Body of pancreas (tissue), 4 donors: Measurements from ENCODE around the gene TPST2. TPM values are rescaled to one million over a fixed set of nuclear protein-coding genes. Genes with fewer than 3 reads are reported as not detected.

Experiments
- ATAC-seq: fragments of 150-250 bp; one replicate; pipeline ENCODE4 v1.9.1; 2016
- DNase-seq, 4 donors: peaks; one replicate each; pipeline ENCODE4 v3.0.0-alpha.2; 2019
- H3K27ac ChIP-seq, 4 donors: fragments of 200-600 bp; sonication (generic); 1 replicate in 3 of 4; 2 replicates in 1 of 4; pipeline versions ENCODE4 v1.5.1 to v1.6.1; 2016 to 2019; ENCODE audit warnings: mild to moderate bottlenecking in 1 of 4, mixed read lengths in 1 of 4, moderate library complexity in 1 of 4
- H3K27me3 ChIP-seq, 2 donors: fragments of 200-600 bp; sonication (generic); one replicate each; pipeline ENCODE4 v1.6.0; 2016; ENCODE audit warnings: mild to moderate bottlenecking in 1 of 2
- H3K36me3 ChIP-seq, 2 donors: fragments of 200-600 bp; sonication (generic); replicated peaks in 1 of 2; 2 replicates each; pipeline ENCODE4 v1.5.1; 2016; ENCODE audit warnings: low read depth in 2 of 2; ENCODE audit not compliant: insufficient read depth in 1 of 2
- H3K4me1 ChIP-seq: fragments of 200-600 bp; sonication (generic); one replicate; pipeline ENCODE4 v1.6.0; 2016
- H3K4me3 ChIP-seq, 2 donors: fragments of 200-600 bp; sonication (generic); 1 replicate in 1 of 2; 2 replicates in 1 of 2; pipeline ENCODE4 v1.5.1; 2016 to 2019
- H3K9me3 ChIP-seq, 3 donors: fragments of 200-600 bp; sonication (generic); 1 replicate in 2 of 3; 2 replicates in 1 of 3; pipeline ENCODE4 v1.5.1; 2016
- CTCF ChIP-seq, 7 experiments: fragments of 450-650 bp in 4 of 7; fragments of 200-600 bp in 3 of 7; sonication (generic) in 3 of 7; IDR thresholded peaks; one replicate each; pipeline ENCODE4 v1.5.1; 2016 to 2019; ENCODE audit warnings: antibody characterized with exemption in 7 of 7
- POLR2A ChIP-seq, 3 donors: fragments of 450-650 bp; IDR thresholded peaks; one replicate each; pipeline ENCODE4 v1.6.1; 2016; ENCODE audit warnings: antibody characterized with exemption in 3 of 3, mild to moderate bottlenecking in 2 of 3
- WGBS, 2 donors: methylation state at CpG; one replicate each; pipeline ENCODE4 v1.1.5; 2017; 5-methylcytosine and 5-hydroxymethylcytosine counted together
- intact Hi-C: fragments of 100-400 bp; cut with DNase I; formaldehyde crosslinking; loops from one replicate; pipeline ENCODE4 v1.15.1; 2023
- total RNA-seq, 2 donors: library from RNA; depleted of rRNA; stranded (reverse); fragments of >200 nt; gene quantifications; one replicate each; pipeline ENCODE4 v1.1.0, GENCODE V29; 2016

TPST2 gene
- total RNA-seq, 2 donors from 2014 or later = 547 to 586 TPM

DNA sequence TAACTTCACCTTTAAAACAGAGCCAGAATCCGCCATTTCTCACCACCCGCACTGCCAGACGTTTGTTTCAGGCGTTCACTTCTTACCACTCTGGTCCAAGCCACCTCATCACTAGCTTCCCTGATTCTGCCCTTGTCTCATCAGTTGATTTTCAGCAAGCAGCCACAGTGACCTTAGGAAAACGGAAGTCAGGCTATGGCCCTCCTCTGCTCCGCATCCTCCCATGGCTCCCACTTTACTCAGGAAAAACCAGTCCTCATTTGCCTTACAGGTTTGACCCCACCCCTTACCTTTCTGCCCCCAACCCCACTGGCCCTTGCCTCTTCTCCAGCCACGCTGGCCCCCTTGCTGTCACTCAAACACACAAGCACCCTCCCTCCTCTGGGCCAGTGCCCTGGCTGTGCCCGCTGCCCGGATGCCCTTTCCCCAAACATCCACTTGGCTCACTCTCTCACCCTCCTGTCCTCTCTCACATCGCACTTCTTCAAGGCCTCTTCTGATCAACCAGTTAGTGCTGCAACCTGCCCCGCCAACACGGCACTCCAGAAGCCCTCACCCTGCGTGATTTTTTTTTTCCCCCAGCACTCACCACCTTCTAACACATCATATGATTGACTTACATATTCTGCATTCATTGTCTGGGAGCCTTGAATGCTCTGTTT is 18.9 kb downstream of the TPST2 start:
- Histone ChIP-seq H3K27me3 (no peaks in the 10 kb centered on the region), H3K9me3 (no peaks in the 10 kb centered on the region), H3K4me3 (no peak overlapping the region), H3K36me3 (no peaks in the 10 kb centered on the region), H3K27ac (no peak overlapping the region), H3K4me1 (peaks cover 10% of the 10 kb centered on the region)
- no peak for ATAC-seq
- no peak for TF ChIP-seq CTCF (IDR thresholded peaks at IDR 0.05)
- no peak for TF ChIP-seq POLR2A (IDR thresholded peaks at IDR 0.05)
- DNase-seq = no peak
- intact Hi-C loops = no loop called here
- WGBS, 2 donors = 88 to 91% methylated on average over 13 of the region's 13 CpGs

DNA sequence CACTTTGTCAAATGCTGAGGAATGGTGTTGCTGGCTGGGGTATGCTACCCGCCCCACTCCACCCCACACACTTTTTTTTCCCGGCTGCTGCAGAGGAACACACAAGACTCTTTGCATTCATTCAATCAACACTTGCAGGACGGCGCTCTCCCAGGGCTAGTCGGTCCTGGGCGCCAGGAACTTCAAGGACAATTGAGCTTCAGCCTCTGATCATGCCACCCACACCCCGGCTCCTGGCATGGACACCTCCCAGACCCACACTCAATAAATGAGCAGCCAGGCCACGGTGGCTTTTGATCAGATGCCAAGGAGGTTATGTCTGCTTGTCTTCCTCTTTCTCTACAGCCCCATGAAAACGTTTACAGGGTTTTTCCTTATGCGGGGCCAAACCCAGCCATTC is 19.8 kb downstream of the TPST2 start:
- Histone ChIP-seq H3K36me3 (no peaks in the 10 kb centered on the region), H3K9me3 (no peaks in the 10 kb centered on the region), H3K27me3 (no peaks in the 10 kb centered on the region), H3K27ac (peak overlapping the region in 2 of 4 donors; percentile 8 to 17), H3K4me1 (peaks cover 13% of the 10 kb centered on the region), H3K4me3 (no peak overlapping the region)
- intact Hi-C loops = no loop called here
- ATAC-seq = no peak
- WGBS, 2 donors = 8 to 21% methylated on average over 9 to 10 of the region's 10 CpGs
- peak in 2 of 4 donors; percentile 56 to 60 for DNase-seq
- TF ChIP-seq POLR2A (IDR thresholded peaks at IDR 0.05) (no peak), CTCF (IDR thresholded peaks at IDR 0.05) (no peak)

DNA sequence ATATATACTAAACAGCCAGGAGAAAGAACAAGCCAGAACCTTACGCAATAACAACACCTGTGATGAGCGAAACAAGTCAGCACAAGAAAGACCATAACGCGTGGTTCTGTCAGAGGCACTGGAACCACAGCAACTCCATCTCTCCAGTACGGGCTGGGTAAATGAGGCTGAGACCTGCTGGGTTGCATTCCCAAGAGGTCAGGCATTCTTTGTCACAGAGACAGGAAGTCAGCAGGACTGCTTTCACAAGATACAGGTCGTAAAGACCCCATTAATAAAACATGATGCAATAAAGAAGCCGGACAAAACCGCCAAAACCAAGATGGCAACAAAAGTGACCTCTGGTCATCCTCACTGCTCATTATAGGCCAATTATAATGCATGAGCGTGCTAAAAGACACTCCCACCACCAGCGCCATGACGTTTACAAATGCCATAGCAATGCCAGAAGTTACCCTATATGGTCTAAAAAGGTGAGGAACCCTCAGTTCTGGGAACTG is 21.7 kb downstream of the TPST2 start:
- DNase-seq = no peak
- Histone ChIP-seq H3K9me3 (no peaks in the 10 kb centered on the region), H3K4me1 (peaks cover 13% of the 10 kb centered on the region), H3K4me3 (no peak overlapping the region), H3K27me3 (no peaks in the 10 kb centered on the region), H3K27ac (no peak overlapping the region), H3K36me3 (no peaks in the 10 kb centered on the region)
- TF ChIP-seq POLR2A (IDR thresholded peaks at IDR 0.05) (no peak), CTCF (IDR thresholded peaks at IDR 0.05) (no peak)
- intact Hi-C loops = no loop called here
- WGBS, 2 donors = 79 to 82% methylated on average over 11 of the region's 11 CpGs
- ATAC-seq = no peak

GRCh38 chr22:26567610-26568009 is 22.3 kb downstream of the TPST2 start:
- intact Hi-C loops = no loop called here
- Histone ChIP-seq H3K36me3 (no peaks in the 10 kb centered on the region), H3K9me3 (no peaks in the 10 kb centered on the region), H3K4me1 (peaks cover 13% of the 10 kb centered on the region), H3K27ac (no peak overlapping the region), H3K27me3 (no peaks in the 10 kb centered on the region), H3K4me3 (no peak overlapping the region)
- WGBS, 2 donors = 56 to 68% methylated on average over 2 of the region's 2 CpGs
- TF ChIP-seq CTCF (IDR thresholded peaks at IDR 0.05) = no peak
- no peak for TF ChIP-seq POLR2A (IDR thresholded peaks at IDR 0.05)
- no peak for DNase-seq
- ATAC-seq = no peak

- Histone ChIP-seq H3K4me1 (peaks cover 13% of the 10 kb centered on the region), H3K27ac (no peak overlapping the region), H3K9me3 (no peaks in the 10 kb centered on the region), H3K4me3 (no peak overlapping the region), H3K36me3 (no peaks in the 10 kb centered on the region), H3K27me3 (no peaks in the 10 kb centered on the region)
- DNase-seq = no peak
- intact Hi-C loops = no loop called here
- WGBS, 2 donors = 98 to 100% methylated on average over 1 to 3 of the region's 3 CpGs
- no peak for ATAC-seq
- TF ChIP-seq CTCF (IDR thresholded peaks at IDR 0.05) (no peak), POLR2A (IDR thresholded peaks at IDR 0.05) (no peak)
These were observed 22.9 kb downstream of the TPST2 start for GRCh38 chr22:26566994-26567393.
